Neural crest cell (in vitro differentiated cells): ENCODE results near the gene DYNC1I1. TPM values are rescaled to one million over a fixed set of nuclear protein-coding genes. Genes with fewer than 3 reads are reported as not detected.

ENCODE experiments used
- DNase-seq: peaks from one replicate; pipeline ENCODE4 v3.0.0; 2021; ENCODE audit warnings: low read depth, mixed read lengths, low spot score
- H3K27ac Mint-ChIP-seq: one replicate; pipeline ENCODE4 v1.8.0; 2021; ENCODE audit warnings: mild to moderate bottlenecking, mixed read lengths; ENCODE audit not compliant: unreplicated experiment
- H3K27me3 Mint-ChIP-seq: 2 replicates; pipeline ENCODE4 v1.8.0; 2021; ENCODE audit warnings: low read depth, mild to moderate bottlenecking, mixed read lengths
- H3K36me3 Mint-ChIP-seq: 2 replicates; pipeline ENCODE4 v1.8.0; 2021; ENCODE audit warnings: low read depth, mild to moderate bottlenecking, mixed read lengths
- H3K4me1 Mint-ChIP-seq: 2 replicates; pipeline ENCODE4 v1.8.0; 2021; ENCODE audit warnings: mixed read lengths
- H3K4me3 Mint-ChIP-seq: one replicate; pipeline ENCODE4 v1.8.0; 2021; ENCODE audit warnings: mild to moderate bottlenecking, mixed read lengths
- H3K9me3 Mint-ChIP-seq: 2 replicates; pipeline ENCODE4 v1.8.0; 2021; ENCODE audit warnings: mixed read lengths
- total RNA-seq: library from RNA; stranded (reverse); gene quantifications from 2 replicates; pipeline ENCODE4 v1.2.1, GENCODE V29; 2021
- TF ChIP-seq, protein P1 (sequence below): fragments of 200-600 bp; sonication (generic); conservative IDR thresholded peaks from 2 replicates; pipeline ENCODE4 v1.5.0; 2021; ENCODE audit warnings: antibody characterized with exemption, mild to moderate bottlenecking

The DYNC1I1 gene
- total RNA-seq, 1 donor from 2014 or later, result 0.79 TPM

DNA sequence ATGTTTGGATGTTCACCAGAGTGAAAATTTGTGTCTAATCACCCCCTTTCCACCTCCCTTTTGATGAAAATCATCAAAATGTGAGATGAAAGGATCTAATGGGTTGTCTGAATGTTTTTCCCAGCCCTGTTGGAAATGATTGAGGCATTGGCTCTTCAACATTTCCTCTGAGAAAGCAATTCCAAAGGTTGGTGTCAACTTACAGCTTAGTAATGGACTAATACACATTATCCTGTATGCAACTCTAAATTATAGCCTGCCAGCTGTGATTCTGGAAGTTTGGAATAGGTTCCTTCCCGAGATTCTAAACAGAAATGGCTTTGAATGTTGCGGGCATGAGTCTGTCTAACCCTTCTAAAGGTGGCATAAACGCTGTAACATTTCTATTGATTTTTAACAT is 152.9 kb downstream of the DYNC1I1 start:
- Mint-ChIP-seq H3K27ac (no peak overlapping the region), H3K9me3 (no peaks in the 10 kb centered on the region), H3K36me3 (no peaks in the 10 kb centered on the region), H3K4me1 (no peaks in the 10 kb centered on the region), H3K27me3 (peaks cover 45% of the 10 kb centered on the region), H3K4me3 (no peak overlapping the region)
- TF ChIP-seq, protein P1, sequence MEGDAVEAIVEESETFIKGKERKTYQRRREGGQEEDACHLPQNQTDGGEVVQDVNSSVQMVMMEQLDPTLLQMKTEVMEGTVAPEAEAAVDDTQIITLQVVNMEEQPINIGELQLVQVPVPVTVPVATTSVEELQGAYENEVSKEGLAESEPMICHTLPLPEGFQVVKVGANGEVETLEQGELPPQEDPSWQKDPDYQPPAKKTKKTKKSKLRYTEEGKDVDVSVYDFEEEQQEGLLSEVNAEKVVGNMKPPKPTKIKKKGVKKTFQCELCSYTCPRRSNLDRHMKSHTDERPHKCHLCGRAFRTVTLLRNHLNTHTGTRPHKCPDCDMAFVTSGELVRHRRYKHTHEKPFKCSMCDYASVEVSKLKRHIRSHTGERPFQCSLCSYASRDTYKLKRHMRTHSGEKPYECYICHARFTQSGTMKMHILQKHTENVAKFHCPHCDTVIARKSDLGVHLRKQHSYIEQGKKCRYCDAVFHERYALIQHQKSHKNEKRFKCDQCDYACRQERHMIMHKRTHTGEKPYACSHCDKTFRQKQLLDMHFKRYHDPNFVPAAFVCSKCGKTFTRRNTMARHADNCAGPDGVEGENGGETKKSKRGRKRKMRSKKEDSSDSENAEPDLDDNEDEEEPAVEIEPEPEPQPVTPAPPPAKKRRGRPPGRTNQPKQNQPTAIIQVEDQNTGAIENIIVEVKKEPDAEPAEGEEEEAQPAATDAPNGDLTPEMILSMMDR, result no peak
- DNase-seq, result no peak

DNA sequence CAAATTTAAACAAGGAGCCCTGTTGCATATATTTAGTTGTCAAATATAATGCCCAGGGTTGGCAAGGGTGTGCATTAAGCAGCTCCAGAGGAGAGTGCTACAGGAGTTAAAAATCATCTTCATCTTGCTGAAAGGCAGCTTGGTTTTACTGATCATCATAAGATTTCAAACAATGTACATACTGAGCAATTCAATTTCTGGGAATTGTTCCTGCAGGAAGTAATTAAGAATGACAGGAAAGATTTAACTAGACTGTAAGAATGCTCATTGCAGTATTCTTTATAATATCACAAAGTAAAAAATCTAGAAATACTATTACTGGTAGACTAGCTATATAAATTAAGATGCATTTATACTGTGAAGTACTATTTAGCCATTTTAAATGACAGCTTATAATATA is 153.6 kb downstream of the DYNC1I1 start:
- Mint-ChIP-seq H3K4me3 (no peak overlapping the region), H3K27ac (no peak overlapping the region), H3K27me3 (peaks cover 45% of the 10 kb centered on the region), H3K36me3 (no peaks in the 10 kb centered on the region), H3K9me3 (no peaks in the 10 kb centered on the region), H3K4me1 (no peaks in the 10 kb centered on the region)
- DNase-seq, result no peak
- TF ChIP-seq, protein P1, result no peak

DNA sequence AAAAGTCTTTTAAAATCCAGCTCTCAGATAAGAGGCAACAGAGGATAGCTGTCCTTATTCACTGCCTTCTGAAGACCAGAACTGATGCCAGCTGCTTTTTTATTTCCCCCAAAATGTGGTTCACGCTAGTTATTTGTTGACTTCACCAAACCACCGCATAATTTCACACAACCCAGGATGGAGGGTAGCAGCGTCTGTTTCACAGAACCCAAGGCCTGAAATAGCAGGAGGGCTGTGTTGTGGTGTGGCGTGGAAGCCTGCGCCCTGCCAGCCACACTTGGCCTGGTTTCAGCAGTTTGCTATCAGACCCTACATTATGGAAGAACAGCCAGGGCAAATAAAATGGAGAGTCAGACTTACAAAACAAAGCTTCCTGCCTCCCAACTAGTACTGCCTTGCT is 155.4 kb downstream of the DYNC1I1 start:
- H3K4me1 Mint-ChIP-seq, result no peaks in the 10 kb centered on the region
- H3K36me3 Mint-ChIP-seq, result no peaks in the 10 kb centered on the region
- TF ChIP-seq, protein P1, result no peak
- no peak for DNase-seq
- no peaks in the 10 kb centered on the region for H3K9me3 Mint-ChIP-seq
- peaks cover 37% of the 10 kb centered on the region for H3K27me3 Mint-ChIP-seq
- H3K4me3 Mint-ChIP-seq, result no peak overlapping the region
- no peak overlapping the region for H3K27ac Mint-ChIP-seq

DNA sequence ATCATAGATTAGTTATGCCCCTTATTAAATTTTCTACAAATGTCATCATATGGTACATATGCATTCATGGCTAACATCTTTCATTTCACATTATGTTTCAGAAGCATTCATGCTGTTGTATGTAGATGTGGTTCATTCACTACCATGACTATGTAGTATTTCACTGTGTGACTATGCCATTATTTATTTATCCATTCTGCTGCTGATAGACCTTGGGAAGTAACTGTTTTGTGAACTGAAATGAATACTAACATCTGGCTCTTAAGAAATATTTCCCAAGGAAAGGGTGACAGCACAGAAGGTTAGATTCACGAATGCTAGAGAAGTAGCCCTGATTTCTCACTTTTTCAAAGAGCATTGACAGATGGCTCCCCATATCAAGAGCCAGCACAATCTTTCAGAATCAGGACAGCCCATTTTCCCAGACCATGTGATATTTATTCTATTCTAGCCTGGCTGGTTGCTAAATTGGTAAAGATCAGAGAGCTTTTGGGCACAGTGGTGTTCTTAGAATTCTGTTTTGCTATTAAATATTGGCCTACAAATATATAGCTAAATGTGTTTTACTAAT is 157.4 kb downstream of the DYNC1I1 start:
- Mint-ChIP-seq H3K4me1 (no peaks in the 10 kb centered on the region), H3K27me3 (peaks cover 34% of the 10 kb centered on the region), H3K4me3 (no peak overlapping the region), H3K36me3 (no peaks in the 10 kb centered on the region), H3K27ac (no peak overlapping the region), H3K9me3 (no peaks in the 10 kb centered on the region)
- no peak for DNase-seq
- TF ChIP-seq, protein P1, result no peak

DNA sequence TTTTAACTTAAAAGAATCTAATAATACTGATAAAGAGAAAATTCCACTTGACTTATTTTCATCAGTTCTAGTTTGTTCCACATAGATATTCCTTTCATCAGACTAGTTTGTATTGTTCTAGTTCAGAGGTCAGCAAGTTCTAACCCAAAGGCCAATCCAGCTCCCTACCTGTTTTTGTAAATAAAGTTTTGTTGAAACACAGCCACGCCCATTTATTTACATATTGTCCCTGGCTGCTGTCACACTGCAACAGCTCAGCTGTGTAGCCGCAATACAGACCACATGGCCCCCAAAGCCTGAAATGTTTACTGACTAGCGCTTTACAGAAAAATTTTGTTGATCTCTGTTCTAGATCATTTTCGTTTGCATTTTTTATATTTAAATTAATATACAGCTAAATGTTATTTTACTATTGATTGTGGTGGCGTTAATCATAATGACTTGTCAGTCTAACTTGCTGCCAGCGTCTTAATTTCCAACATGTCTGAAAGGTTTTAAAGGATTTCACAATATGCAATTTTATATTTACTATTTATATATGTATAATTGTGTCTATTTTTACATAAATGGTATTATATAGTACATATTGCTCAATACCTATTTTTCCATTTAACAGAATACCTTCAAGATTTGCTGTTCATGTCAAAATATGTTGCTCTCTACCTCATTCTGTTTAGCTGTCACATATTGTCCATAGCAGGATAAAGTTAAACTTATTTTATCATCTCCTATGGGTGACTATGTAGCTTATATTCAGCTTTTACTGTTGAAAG is 159.3 kb downstream of the DYNC1I1 start:
- H3K27ac Mint-ChIP-seq, result no peak overlapping the region
- H3K27me3 Mint-ChIP-seq, result peaks cover 32% of the 10 kb centered on the region
- no peaks in the 10 kb centered on the region for H3K36me3 Mint-ChIP-seq
- TF ChIP-seq, protein P1, result no peak
- no peaks in the 10 kb centered on the region for H3K9me3 Mint-ChIP-seq
- no peak for DNase-seq
- H3K4me1 Mint-ChIP-seq, result no peaks in the 10 kb centered on the region
- no peak overlapping the region for H3K4me3 Mint-ChIP-seq
